ENCODE results near the gene HSD17B8.
A peak's percentile ranks its signal among the peaks of the same experiment; 100 is the strongest.

Gene HSD17B8

DNA sequence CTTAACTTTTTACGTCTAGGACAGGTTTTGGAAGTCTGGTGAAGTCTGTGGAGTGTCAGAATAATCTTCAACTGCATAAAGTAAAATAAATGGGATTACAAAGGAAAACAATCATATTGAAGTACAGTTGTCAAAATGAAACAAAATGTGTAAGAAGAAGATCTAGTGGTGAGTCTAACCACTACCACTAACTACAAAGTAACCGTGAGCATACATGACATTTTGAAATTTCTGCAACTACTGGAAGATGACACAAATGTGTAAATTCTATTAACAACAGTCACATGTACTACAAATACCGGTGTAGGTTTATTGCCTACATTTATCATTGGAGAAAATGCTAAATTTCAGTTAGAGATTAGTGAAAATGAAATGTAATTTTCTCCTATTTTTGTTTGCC lies 37.5 kb downstream of the HSD17B8 start:
- no peak for DNase-seq (ENCODE audit: low spot score)

DNA sequence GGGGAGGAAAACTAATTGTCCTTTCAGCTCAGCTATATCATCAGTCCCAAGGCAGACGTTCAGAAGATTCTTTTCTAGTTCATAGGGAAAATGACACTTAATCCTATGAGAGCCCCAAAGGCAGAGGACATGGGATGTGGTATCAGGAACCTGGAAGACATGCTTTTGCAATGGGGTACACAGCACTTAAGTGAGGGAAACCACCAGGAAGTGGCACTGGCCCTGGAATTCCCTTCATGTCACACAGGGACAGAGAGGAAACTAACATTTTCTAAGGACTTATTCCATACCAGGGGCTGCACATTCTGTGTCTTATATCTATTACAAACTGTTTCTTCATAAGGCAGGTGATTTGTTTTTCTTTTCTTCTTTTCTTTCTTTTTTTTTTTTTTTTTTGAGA lies 39.0 kb downstream of the HSD17B8 start:
- DNase-seq (ENCODE audit: low spot score) = no peak

DNA sequence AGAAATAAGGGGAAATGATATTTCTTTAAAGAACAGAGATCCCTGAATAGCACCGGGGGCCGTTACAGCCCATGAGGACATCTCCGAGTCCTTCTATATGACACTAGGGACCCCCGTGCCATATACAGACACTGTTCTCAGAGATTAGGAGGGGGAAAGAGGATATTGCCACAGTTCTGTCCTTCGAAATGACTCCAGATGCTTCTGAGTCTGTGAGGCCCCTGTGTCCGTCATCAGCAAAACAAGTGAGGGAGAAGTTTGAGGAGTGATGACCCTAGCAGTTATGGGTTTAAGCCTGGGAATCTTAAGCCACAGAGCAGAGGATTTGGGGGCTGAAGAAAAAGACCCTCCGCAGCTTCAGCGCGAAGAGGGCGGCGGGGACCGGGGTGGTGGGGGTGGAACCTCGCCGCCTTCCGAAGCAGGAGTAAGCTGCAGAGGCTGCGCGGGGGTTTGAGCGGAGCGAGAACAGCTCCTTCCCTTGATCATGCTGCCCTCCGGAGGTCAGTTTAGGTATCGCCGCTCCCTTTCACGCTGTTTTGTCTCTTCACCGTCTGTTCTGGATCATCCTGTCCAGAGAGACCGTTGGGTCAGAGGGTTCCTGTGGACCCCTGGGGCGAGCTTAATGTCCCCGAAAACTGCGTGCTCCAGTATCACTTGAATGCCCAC lies 43.7 kb downstream of the HSD17B8 start:
- DNase-seq (ENCODE audit: low spot score) = peak; percentile 87

DNA sequence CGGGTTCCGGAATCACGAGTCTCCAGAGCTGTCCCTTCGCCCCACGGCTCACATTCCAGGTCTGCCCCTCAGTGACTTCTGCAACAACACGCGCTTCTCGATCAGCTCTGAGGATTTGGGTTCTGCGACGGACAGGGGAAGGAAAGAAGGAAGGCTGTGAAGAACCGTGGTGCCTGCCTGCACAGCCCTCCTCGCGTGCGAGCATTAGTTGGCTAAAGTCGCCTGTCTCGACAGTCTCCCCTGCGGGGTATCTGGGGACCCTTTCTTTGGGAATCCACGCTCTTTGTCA lies 44.1 kb downstream of the HSD17B8 start:
- no peak for DNase-seq (ENCODE audit: low spot score)

DNA sequence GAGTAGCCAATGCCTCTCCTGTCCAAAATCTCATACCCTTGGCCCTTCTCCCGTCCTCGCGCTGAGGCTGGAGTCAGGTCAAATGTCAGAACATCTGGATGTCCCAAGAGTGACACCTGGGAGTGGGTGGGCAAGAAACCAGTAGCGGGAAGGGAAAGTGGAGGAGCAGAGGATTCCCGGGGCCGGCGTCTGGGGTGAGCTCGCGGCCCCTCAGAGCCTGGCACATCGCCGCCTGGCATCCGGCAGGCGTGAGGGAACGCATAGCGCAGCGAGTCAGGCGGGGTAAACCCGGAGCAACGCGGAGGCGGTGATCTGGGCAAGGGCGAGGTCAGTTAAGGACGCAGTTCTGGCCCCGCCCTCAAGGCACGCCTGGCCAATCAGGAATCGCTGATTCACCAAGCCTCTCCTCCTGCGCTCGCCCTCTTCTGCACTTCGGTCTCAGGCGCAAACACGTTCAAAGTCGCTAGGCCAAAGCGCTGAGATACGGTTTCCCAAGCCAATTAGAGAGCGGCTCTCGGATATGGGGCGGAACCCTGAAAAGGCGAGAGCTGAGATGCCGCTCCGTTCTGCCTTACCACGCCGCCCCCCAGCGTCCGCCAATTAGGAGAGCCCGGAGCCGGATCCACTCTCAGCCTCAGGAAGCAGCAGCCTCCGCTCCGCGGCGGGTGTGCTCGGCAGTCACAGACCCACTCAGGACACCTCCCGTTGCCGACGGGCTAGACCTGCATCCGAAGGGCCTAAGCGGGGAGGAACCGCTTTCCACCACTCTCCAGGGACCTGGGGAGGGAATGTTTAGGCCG lies 44.7 kb downstream of the HSD17B8 start:
- DNase-seq (ENCODE audit: low spot score) = peak; percentile 95

DNA sequence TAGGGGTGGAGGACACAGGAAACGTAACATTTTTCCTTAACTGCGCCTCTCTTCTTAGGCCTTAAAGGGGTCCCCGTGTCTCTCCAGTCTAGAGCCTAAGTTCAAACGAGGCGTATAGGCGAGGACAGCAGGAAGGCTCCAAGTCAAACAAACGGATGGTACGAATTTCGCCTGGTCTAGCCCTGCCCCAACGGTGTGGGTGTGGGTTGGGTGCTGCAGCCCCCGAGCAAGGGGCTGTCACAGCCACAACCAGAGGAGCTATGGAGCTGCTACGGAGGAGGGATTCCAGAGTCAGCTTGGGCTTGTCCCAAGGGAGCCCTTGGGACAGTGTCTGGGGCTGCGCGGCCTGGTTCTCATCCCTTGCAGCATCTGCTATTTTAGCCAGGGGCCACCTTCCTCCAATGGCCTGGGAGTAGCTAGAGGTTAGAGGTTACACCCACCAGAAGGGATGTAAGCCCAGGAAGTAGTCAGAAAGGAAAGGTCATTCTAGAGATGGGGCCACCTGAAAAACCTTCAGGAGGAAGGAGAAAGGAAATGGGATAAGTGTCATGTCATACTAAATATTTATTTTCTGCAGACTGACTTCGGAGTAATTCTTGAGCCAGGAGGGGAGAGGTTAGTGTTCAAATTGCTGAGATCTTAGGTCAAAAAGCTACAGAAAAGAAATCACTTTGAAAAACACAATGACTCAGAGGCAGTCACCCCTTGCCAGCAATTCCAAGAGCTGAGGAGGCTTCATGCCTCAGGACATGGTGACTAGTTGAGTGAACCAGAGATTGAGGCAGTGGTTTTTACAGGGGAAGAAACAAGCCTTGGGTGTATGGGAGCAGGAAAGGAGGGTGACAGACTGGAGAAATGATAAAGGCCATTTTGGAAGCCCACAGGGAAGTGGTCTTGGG lies 45.5 kb downstream of the HSD17B8 start:
- peak; percentile 54 for DNase-seq (ENCODE audit: low spot score)

DNA sequence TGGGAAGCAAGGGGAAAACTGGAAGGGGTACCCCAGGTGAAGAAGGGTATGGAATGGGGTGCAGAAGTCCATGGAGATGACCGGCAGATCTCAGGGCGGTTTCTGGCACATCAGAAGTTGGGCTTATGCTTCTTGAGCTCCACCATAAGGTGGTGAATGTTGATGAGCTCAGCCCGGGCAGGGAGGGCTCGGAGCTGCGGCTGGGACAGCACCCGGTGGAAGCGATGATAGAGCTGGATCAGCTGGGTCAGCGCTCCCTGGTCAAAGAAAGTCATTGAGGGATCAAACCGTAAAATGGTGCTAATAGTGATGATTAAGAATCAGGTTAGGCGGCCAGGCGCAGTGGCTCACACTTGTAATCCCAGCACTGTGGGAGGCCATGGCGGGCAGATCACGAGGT lies 46.3 kb downstream of the HSD17B8 start:
- no peak for DNase-seq (ENCODE audit: low spot score)

DNA sequence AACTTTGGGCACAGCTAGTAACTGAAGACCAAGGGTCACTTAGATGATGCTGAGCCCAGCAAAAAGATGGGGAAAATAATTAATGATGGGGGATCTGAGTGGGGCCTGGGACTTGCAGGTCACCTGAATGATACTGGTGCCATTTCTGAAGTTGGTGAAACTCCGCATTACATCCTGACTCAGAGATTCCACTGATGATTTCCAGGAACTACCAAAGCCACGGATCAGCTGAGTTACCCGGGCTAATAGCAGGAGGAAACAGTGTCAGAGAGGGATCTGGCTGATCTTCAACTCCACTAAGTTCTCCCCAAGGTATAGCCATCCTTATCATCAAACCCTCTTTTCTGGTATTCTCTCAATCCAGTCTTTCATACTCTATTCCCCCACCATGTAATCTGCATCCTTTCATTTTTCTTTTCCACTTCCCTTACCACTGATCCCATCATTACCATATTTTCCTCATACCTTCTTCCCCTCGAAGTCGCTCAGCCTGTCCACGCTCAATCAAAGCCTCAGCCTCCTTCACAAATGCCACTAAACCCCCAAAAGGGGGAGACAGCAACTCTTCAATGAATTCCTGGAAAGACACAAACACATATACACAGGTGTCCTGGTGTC lies 47.0 kb downstream of the HSD17B8 start:
- no peak for DNase-seq (ENCODE audit: low spot score)

DNA sequence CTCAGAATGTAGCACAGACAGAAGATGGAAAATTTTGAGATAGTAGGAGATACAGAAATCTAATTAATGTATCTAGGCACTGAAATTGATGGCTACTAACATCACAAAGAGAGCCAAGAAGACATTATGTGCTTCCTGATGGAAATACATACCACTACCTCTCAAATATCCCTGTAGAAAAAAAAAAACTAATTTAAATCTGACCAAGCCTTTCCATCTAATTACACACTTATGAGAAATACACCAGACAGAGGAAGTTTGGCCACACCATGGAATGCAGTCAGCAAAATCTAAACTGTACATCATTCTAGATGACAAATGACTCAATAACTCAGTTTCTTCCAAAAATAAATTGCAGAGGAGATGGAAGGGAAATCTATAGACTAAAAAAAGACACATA lies 48.3 kb downstream of the HSD17B8 start:
- DNase-seq (ENCODE audit: low spot score) = peak; percentile 37

DNA sequence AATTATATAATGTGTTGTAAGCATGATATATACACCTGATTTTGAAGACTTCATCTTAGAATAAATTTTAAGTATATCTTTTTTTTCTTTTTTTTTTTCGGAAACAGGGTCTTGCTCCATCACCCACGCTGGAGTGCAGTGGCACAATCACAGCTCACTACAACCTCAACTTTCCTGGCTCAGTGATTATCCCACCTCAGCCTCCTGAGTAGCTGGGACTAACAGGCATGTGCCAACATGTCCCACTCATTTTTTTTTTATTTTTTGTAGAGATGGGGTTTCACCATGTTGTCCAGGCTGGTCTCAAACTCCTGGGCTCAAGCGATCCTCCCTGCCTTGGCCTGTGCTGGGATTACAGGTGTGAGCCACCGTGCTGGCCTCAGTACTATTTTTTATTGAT lies 50.1 kb downstream of the HSD17B8 start:
- DNase-seq (ENCODE audit: low spot score) = no peak
